K562 (cell line): ENCODE data around the gene DEDD2. TPM values are rescaled to one million over a fixed set of nuclear protein-coding genes. Genes with fewer than 3 reads are reported as not detected.

Source experiments
- ARID1B ChIP-seq: fragments of 450-650 bp; IDR thresholded peaks from 2 replicates; pipeline ENCODE4 v1.6.1; 2016; ENCODE audit warnings: antibody characterized with exemption, mild to moderate bottlenecking, inconsistent platforms
- ASH1L ChIP-seq: fragments of 450-650 bp; IDR thresholded peaks from 2 replicates; pipeline ENCODE4 v1.6.1; 2018; ENCODE audit warnings: borderline replicate concordance, mild to moderate bottlenecking, low read depth; ENCODE audit not compliant: partially characterized antibody
- CREB5 ChIP-seq: fragments of 250-450 bp; sonication (Bioruptor Pico); IDR thresholded peaks from 2 replicates; pipeline ENCODE4 v1.5.0; 2020; ENCODE audit warnings: mild to moderate bottlenecking
- EHMT2 ChIP-seq: fragments of 450-650 bp; IDR thresholded peaks from 2 replicates; pipeline ENCODE4 v1.6.1; 2018; ENCODE audit warnings: antibody characterized with exemption
- GTF2A2 ChIP-seq: IDR thresholded peaks from 2 replicates; pipeline ENCODE4 v1.6.1; 2016; ENCODE audit warnings: mild to moderate bottlenecking, missing genetic modification characterization, missing compliant biosample characterization
- HMGXB4 ChIP-seq: sonication (generic); formaldehyde crosslinking; IDR thresholded peaks from 2 replicates; pipeline ENCODE4 v1.8.1; 2023; ENCODE audit warnings: mild to moderate bottlenecking, missing genetic modification reagents
- IRF1 ChIP-seq: sonication (generic); formaldehyde crosslinking; IDR thresholded peaks from 2 replicates; pipeline ENCODE4 v1.8.0; 2022; ENCODE audit warnings: missing genetic modification reagents, mild to moderate bottlenecking, borderline replicate concordance
- KAT7 ChIP-seq: sonication (generic); formaldehyde crosslinking; IDR thresholded peaks from 2 replicates; pipeline ENCODE4 v1.8.0; 2022; ENCODE audit warnings: missing genetic modification reagents, mild to moderate bottlenecking, borderline replicate concordance
- MAFG ChIP-seq: fragments of 450-650 bp; conservative IDR thresholded peaks from 2 replicates; pipeline ENCODE4 v1.6.1; 2016; ENCODE audit warnings: missing genetic modification characterization, missing compliant biosample characterization
- NFE2 ChIP-seq: IDR thresholded peaks from 2 replicates; pipeline ENCODE4 v1.6.1; 2014; ENCODE audit warnings: antibody characterized with exemption, low read depth
- NR4A1 ChIP-seq, 2 experiments: fragments of 250-450 bp in 1 of 2; fragments of 450-650 bp in 1 of 2; sonication (Bioruptor Pico) in 1 of 2; IDR thresholded peaks; 2 replicates each; pipeline versions ENCODE4 v1.4.0 to v1.6.1; 2016 to 2020; ENCODE audit warnings: mild to moderate bottlenecking in 2 of 2, missing compliant biosample characterization in 1 of 2, missing genetic modification characterization in 1 of 2, moderate library complexity in 1 of 2
- PHTF2 ChIP-seq: fragments of 250-450 bp; sonication (Bioruptor Pico); IDR thresholded peaks from 2 replicates; pipeline ENCODE4 v1.5.0; 2021; ENCODE audit warnings: mild to moderate bottlenecking
- RBM22 ChIP-seq: fragments of 200-400 bp; formaldehyde crosslinking; IDR thresholded peaks from 2 replicates; pipeline ENCODE4 v1.6.1; 2018; ENCODE audit warnings: low read length, low read depth; ENCODE audit not compliant: poor library complexity, severe bottlenecking
- SOX6 ChIP-seq: fragments of 450-650 bp; IDR thresholded peaks from 2 replicates; pipeline ENCODE4 v1.6.1; 2014; ENCODE audit warnings: mild to moderate bottlenecking
- TAF1 ChIP-seq: IDR thresholded peaks from 2 replicates; pipeline ENCODE4 v1.6.1; 2011; ENCODE audit warnings: mild to moderate bottlenecking, low read length, moderate library complexity; ENCODE audit not compliant: insufficient read depth, control insufficient read depth, severe bottlenecking; ENCODE audit errors: extremely low read depth
- TEAD1 ChIP-seq, 2 experiments: fragments of 450-650 bp in 1 of 2; sonication (generic) in 1 of 2; formaldehyde crosslinking; IDR thresholded peaks; 2 replicates each; pipeline versions ENCODE4 v1.4.0 to v1.8.0; 2020 to 2022; ENCODE audit warnings: mild to moderate bottlenecking in 2 of 2, missing genetic modification reagents in 1 of 2
- ZNF444 ChIP-seq: fragments of 250-450 bp; sonication (Bioruptor Pico); IDR thresholded peaks from 2 replicates; pipeline ENCODE4 v1.4.0; 2020; ENCODE audit warnings: mild to moderate bottlenecking, moderate library complexity
- ZNF518B ChIP-seq: fragments of 250-450 bp; sonication (Bioruptor Pico); IDR thresholded peaks from 2 replicates; pipeline ENCODE4 v1.5.0; 2021; ENCODE audit warnings: mild to moderate bottlenecking, moderate library complexity
- ZSCAN29 ChIP-seq: fragments of 450-650 bp; IDR thresholded peaks from 2 replicates; pipeline ENCODE4 v1.6.1; 2017
- polyA plus RNA-seq, 8 experiments: library from polyadenylated mRNA; depleted of rRNA in 4 of 8; stranded (reverse) in 5 of 8; unstranded in 3 of 8; fragments of >200 nt; fragmentation: Nextera tagmentation in 2 of 8; fragmentation: Illumina TruSeq in 1 of 8; extraction: Ambion mirVana in 2 of 8; extraction: Trizol in 1 of 8; gene quantifications; 2 replicates each; pipeline versions ENCODE4 v1.2.1 to v1.2.3, GENCODE V29; 2011 to 2014; ENCODE audit warnings: inconsistent platforms in 1 of 8, missing spikeins in 1 of 8
- total RNA-seq, 7 experiments: library from RNA; depleted of rRNA in 6 of 7; stranded (reverse); fragments of >200 nt in 6 of 7; fragmentation: Illumina TruSeq in 2 of 7; extraction: Trizol in 2 of 7; gene quantifications; 2 replicates each; pipeline versions ENCODE4 v1.2.1 to v1.2.3, GENCODE V29; 2011 to 2021; ENCODE audit warnings: low replicate concordance in 1 of 7

The DEDD2 gene
- total and polyA plus RNA-seq, 9 of the 15 experiments (the other 6 are each of a cell fraction or from before 2014, with no cell fraction given), result 4.3 to 43.0 (median 29.2) TPM

GRCh38 chr19:42219812-42220750 lies 2.6 kb upstream of the DEDD2 start, which contains the start of gene ZNF526 (continued):
- TF ChIP-seq ZNF518B (CRISPR knock-in tag) (no peak), ASH1L (peak; percentile 95), NFE2 (no peak), GTF2A2 (tag) (no peak), PHTF2 (no peak), NR4A1 (CRISPR knock-in tag; IDR thresholded peaks at IDR 0.05) (no peak), NR4A1 (tag; IDR thresholded peaks at IDR 0.05) (no peak), TEAD1 (CRISPR knock-in tag; IDR thresholded peaks at IDR 0.05) (no peak), ARID1B (peak; percentile 16; the same call in 1 of the 2 replicates), CREB5 (CRISPR knock-in tag) (no peak), HMGXB4 (CRISPR knock-in tag) (no peak), IRF1 (no peak), ZNF444 (CRISPR knock-in tag) (no peak), TAF1 (peak; percentile 75), RBM22 (no peak), SOX6 (peak; percentile 51; the same call in 1 of the 2 replicates), ZSCAN29 (no peak), MAFG (tag) (no peak), KAT7 (no peak), EHMT2 (no peak)
